K562 (cell line): ENCODE measurements around the gene HOXB5. TPM values are rescaled to one million over a fixed set of nuclear protein-coding genes. Genes with fewer than 3 reads are reported as not detected.

Source experiments
- BRF1 ChIP-seq: IDR thresholded peaks from 3 replicates; pipeline ENCODE4 v1.6.1; 2011; ENCODE audit warnings: borderline replicate concordance, mild to moderate bottlenecking; ENCODE audit not compliant: insufficient read length; ENCODE audit errors: extremely low read depth
- CEBPG ChIP-seq, 3 experiments: fragments of 200-800 bp in 1 of 3; sonication (Bioruptor generic) in 1 of 3; sonication (generic) in 1 of 3; formaldehyde crosslinking in 1 of 3; IDR thresholded peaks in 2 of 3; conservative IDR thresholded peaks in 1 of 3; 2 replicates each; pipeline versions ENCODE4 v1.6.1 to v1.8.0; 2016 to 2022; ENCODE audit warnings: missing compliant biosample characterization in 2 of 3, missing genetic modification characterization in 2 of 3, mild to moderate bottlenecking in 1 of 3, missing genetic modification reagents in 1 of 3
- GTF2E2 ChIP-seq: fragments of 200-800 bp; sonication (Bioruptor generic); IDR thresholded peaks from 2 replicates; pipeline ENCODE4 v1.6.1; 2016; ENCODE audit warnings: missing genetic modification characterization, missing compliant biosample characterization
- HCFC1 ChIP-seq: IDR thresholded peaks from 2 replicates; pipeline ENCODE4 v1.6.1; 2012; ENCODE audit warnings: low read depth, low read length, improper control_type of control experiment
- L3MBTL2 ChIP-seq: fragments of 450-650 bp; IDR thresholded peaks from 2 replicates; pipeline ENCODE4 v1.6.1; 2016; ENCODE audit warnings: mild to moderate bottlenecking, moderate library complexity
- MEIS2 ChIP-seq: fragments of 450-650 bp; IDR thresholded peaks from 2 replicates; pipeline ENCODE4 v1.6.1; 2014; ENCODE audit warnings: mild to moderate bottlenecking; ENCODE audit not compliant: partially characterized antibody
- MTA1 ChIP-seq: fragments of 450-650 bp; IDR thresholded peaks from 2 replicates; pipeline ENCODE4 v1.6.1; 2017; ENCODE audit warnings: borderline replicate concordance
- TEAD1 ChIP-seq, 2 experiments: fragments of 450-650 bp in 1 of 2; sonication (generic) in 1 of 2; formaldehyde crosslinking; IDR thresholded peaks; 2 replicates each; pipeline versions ENCODE4 v1.4.0 to v1.8.0; 2020 to 2022; ENCODE audit warnings: mild to moderate bottlenecking in 2 of 2, missing genetic modification reagents in 1 of 2
- ZEB2 ChIP-seq: fragments of 450-650 bp; IDR thresholded peaks from 2 replicates; pipeline ENCODE4 v1.6.1; 2016
- ZNF124 ChIP-seq: sonication (generic); formaldehyde crosslinking; IDR thresholded peaks from 2 replicates; pipeline ENCODE4 v1.8.1; 2022; ENCODE audit warnings: missing genetic modification reagents
- ZNF311 ChIP-seq: fragments of 250-450 bp; sonication (Bioruptor Pico); IDR thresholded peaks from 2 replicates; pipeline ENCODE4 v1.4.0; 2020; ENCODE audit warnings: mild to moderate bottlenecking, moderate library complexity
- ZNF589 ChIP-seq: fragments of 200-800 bp; sonication (Bioruptor generic); IDR thresholded peaks from 2 replicates; pipeline ENCODE4 v1.6.1; 2016; ENCODE audit warnings: low read depth, missing genetic modification characterization, missing compliant biosample characterization
- polyA plus RNA-seq, 8 experiments: library from polyadenylated mRNA; depleted of rRNA in 4 of 8; stranded (reverse) in 5 of 8; unstranded in 3 of 8; fragments of >200 nt; fragmentation: Nextera tagmentation in 2 of 8; fragmentation: Illumina TruSeq in 1 of 8; extraction: Ambion mirVana in 2 of 8; extraction: Trizol in 1 of 8; gene quantifications; 2 replicates each; pipeline versions ENCODE4 v1.2.1 to v1.2.3, GENCODE V29; 2011 to 2014; ENCODE audit warnings: inconsistent platforms in 1 of 8, missing spikeins in 1 of 8
- total RNA-seq, 7 experiments: library from RNA; depleted of rRNA in 6 of 7; stranded (reverse); fragments of >200 nt in 6 of 7; fragmentation: Illumina TruSeq in 2 of 7; extraction: Trizol in 2 of 7; gene quantifications; 2 replicates each; pipeline versions ENCODE4 v1.2.1 to v1.2.3, GENCODE V29; 2011 to 2021; ENCODE audit warnings: low replicate concordance in 1 of 7
- TF ChIP-seq, protein P1 (sequence below): fragments of 450-650 bp; IDR thresholded peaks from 2 replicates; pipeline ENCODE4 v1.6.1; 2017; ENCODE audit warnings: antibody characterized with exemption
- TF ChIP-seq, protein P2 (sequence below): fragments of 250-450 bp; sonication (Bioruptor Pico); IDR thresholded peaks from 2 replicates; pipeline ENCODE4 v1.8.0; 2021; ENCODE audit warnings: moderate library complexity, mild to moderate bottlenecking, inconsistent platforms

The HOXB5 gene
- total and polyA plus RNA-seq, 9 of the 15 experiments (the other 6 are each of a cell fraction or from before 2014, with no cell fraction given), result 0.24 to 2.7 (median 0.65) TPM

DNA sequence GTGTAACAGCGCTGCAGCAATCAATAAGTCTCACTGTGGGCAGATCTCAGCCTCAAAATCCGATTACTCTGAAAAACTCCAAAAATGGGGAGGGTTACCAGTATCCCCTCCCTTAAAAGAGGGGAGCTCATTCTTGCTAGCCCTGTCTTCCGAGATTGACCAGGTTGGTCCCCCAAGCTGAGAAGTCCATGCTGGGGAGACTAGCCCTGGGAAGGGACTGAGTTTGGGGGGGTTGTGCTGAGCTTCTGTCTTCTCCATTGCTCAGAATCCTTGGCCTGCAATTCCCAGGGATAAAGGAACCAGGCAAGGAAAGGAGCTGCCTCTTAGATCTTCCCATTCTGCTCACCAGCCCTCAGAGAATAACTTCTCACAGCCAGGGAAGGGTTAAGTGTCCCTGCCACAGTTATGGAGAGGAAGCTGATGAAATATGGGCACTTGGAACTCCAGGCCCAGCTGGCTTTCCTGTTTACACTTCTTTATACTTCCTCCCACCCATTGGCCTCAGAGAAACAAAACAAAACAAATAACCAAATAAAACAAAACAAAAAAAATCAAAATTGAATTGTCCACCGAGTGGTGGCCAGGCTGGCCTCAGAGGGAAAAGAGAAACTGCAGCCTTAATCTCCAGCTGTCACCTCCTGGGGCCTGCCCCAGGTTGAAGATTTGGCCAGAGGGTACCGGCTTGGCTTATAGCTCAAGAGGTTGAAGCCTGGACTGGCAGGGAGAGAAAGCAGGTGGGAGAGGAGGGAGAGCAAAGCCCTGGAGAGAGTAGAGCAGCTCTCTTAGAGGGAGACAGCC, 6.1 kb downstream of the HOXB5 start (continued):
- TF ChIP-seq, protein P1, sequence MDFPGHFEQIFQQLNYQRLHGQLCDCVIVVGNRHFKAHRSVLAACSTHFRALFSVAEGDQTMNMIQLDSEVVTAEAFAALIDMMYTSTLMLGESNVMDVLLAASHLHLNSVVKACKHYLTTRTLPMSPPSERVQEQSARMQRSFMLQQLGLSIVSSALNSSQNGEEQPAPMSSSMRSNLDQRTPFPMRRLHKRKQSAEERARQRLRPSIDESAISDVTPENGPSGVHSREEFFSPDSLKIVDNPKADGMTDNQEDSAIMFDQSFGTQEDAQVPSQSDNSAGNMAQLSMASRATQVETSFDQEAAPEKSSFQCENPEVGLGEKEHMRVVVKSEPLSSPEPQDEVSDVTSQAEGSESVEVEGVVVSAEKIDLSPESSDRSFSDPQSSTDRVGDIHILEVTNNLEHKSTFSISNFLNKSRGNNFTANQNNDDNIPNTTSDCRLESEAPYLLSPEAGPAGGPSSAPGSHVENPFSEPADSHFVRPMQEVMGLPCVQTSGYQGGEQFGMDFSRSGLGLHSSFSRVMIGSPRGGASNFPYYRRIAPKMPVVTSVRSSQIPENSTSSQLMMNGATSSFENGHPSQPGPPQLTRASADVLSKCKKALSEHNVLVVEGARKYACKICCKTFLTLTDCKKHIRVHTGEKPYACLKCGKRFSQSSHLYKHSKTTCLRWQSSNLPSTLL, result no peak
- TF ChIP-seq MEIS2 (peak; percentile 54), L3MBTL2 (0 out of 2 replicates have a peak, but pooled peaks have one; percentile 20), ZNF311 (peak; percentile 50; the same call in 1 of the 2 replicates), CEBPG (CRISPR knock-in tag; IDR thresholded peaks at IDR 0.05) (no peak), CEBPG (tag; conservative IDR thresholded peaks at IDR 0.05 in 1 of 2, IDR thresholded peaks at IDR 0.05 in 1 of 2) (peak in 1 of 2 experiments; percentile 75; a peak in 2 of 4 replicates), ZNF124 (no peak), ZNF589 (CRISPR knock-in tag) (no peak), BRF1 (no peak), TEAD1 (CRISPR knock-in tag; IDR thresholded peaks at IDR 0.05) (no peak), ZEB2 (no peak), MTA1 (no peak), GTF2E2 (no peak), HCFC1 (no peak)
- TF ChIP-seq, protein P2, sequence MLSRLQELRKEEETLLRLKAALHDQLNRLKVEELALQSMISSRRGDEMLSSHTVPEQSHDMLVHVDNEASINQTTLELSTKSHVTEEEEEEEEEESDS (CRISPR knock-in tag), result no peak
